Frontal cortex (tissue), 4 donors: ENCODE measurements around the gene SOWAHA. TPM values are rescaled to one million over a fixed set of nuclear protein-coding genes. Genes with fewer than 3 reads are reported as not detected.
"Not testable (repeated sequence)": the region's sequence is repeated elsewhere in the genome, so short reads cannot be mapped to it uniquely, and the experiment has no call there.

ENCODE experiments used
- DNase-seq, 2 donors: peaks; one replicate each; pipeline ENCODE4 v3.0.0; 2012; ENCODE audit warnings: low spot score in 2 of 2
- FAIRE-seq: peaks from 2 replicates; lab custom pipeline; 2012; peaks lifted over from hg19 to GRCh38; lab: Jason Lieb, UNC
- total RNA-seq: library from RNA; depleted of rRNA; stranded (reverse); fragments of >200 nt; gene quantifications from one replicate; pipeline ENCODE4 v1.2.3, GENCODE V29; 2014
- donor health status: control.
- donor health status: control.
- donor health status: control.

The SOWAHA gene
- total RNA-seq, 1 donor from 2014 or later, result 4.5 TPM

- DNase-seq (no peak), FAIRE-seq (no peak)
Observed at GRCh38 chr5:132776938-132777208, 36.2 kb upstream of the SOWAHA start.

DNA sequence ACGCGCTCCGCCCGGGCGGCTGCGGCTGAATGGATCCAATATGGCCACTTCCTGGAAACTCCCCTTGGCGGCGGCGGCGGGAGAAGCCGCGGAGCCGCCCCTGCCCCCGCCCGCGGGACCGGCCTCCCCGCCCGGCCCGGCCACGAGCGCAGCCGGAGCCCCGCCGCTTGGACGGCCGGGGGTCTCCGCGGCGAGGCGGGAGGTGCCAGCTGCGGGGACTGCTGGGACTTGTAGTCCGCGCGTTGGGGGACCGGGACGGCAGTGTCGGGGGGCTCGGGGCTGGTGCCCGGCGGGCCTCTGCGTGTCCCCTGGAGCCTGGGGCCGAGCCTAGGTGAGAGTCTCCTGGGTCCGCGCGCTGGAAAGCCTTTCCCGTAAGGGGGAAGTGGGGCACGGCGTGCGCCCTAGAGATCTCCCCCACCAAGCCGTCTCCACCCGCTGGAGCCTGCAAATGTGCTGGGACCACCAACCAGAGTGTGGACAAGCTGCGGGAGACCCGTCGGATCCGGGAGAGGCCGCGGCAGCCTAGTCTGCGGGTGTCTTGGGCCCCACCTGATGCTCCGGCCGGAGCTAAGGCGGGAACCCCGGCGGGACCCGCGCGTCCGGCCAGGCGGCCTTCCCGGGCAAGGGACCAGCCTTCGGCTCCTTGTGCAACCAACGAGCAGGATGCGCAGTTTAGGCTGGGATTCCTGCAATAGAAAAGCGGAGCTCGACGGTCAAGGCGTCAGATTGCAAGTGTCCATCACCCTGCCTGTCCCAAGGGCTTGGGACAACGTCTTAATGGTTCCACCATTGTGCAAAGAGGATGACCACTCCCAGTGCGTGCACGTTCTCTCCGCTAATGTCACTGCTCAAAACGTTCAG is 35.7 kb upstream of the SOWAHA start, which contains the start of gene SEPTIN8:
SEPTIN8 (minus strand) TSS at position 31 of the 861 bp plus-strand sequence. CDS start 102 bp downstream, outside the sequence.
- FAIRE-seq (no peak), DNase-seq (peak; percentile 75 to 86)

DNA sequence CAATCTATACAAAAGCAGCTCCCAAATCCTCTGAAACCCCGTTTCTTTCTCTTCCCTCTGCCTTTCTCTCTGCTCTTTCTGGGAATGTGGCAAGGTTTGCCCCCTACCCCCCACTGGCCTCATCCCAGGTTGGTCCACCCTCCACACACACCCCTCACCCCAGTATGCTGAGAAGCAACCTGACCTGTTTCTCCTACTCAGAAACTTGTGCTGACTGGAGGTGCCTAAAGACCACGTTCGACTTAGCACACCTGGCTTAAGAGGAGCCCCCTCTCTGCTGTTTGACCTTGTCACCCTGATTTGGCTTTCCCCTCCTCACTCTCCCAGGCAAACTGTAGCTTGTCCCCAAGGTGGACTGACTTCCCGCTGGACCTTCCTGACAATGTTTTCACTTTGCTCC is 35.0 kb upstream of the SOWAHA start:
- FAIRE-seq (no peak), DNase-seq (no peak)

- no peak for FAIRE-seq
Observed at GRCh38 chr5:132778856-132779255, 34.2 kb upstream of the SOWAHA start.

GRCh38 chr5:132779961-132780360 is 33.1 kb upstream of the SOWAHA start:
- FAIRE-seq, result peak; percentile 59
- no peak for DNase-seq

More at GRCh38 chr5:132778856-132779255, 34.2 kb upstream of the SOWAHA start:
- no peak for DNase-seq

DNA sequence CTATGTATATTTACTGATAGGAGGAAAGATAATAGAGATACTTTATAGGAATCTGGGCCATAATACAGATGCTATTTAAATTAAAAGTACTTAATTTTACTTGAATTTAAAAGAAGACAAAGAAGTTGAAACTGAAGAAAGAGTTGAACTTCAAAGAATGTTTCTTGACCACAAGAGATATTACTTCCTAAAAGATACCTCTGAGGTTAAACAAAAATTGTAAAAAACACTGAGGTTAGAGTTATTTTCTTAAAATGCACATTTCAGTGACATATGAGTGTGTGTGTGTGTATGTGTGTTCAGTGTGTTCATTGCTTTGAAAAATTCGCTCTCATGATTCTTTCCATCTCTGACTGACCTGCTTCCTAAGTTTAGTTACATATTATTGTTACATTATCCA is 32.5 kb upstream of the SOWAHA start:
- DNase-seq (no peak), FAIRE-seq (no peak)

DNA sequence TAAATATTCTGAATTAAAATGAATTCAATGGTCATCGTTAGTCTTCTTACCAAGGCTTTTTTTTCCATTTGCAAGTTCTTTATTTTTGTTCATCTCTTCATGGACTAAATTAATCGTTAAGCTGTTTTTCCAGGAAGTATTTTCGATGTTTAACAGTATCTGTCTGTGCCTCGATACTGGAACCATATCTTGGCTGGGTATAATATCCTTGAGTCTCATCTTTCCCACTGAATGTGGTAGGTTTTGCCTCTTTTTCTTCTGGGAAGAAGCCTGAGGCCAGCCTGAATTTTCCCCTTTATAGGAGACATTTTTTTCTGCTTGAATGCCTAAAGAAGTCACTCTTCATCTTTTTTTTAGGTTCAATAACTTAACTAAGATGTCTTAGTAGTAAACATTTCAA is 32.1 kb upstream of the SOWAHA start:
- no peak for DNase-seq
- FAIRE-seq, result no peak

GRCh38 chr5:132782101-132782500 is 31.0 kb upstream of the SOWAHA start:
- FAIRE-seq, result no peak
- DNase-seq, result no peak

GRCh38 chr5:132785365-132785764 is 27.7 kb upstream of the SOWAHA start:
- FAIRE-seq (no peak), DNase-seq (no peak)

GRCh38 chr5:132785864-132786263 is 27.2 kb upstream of the SOWAHA start:
- no peak for DNase-seq
- no peak for FAIRE-seq

GRCh38 chr5:132787076-132787475 is 26.0 kb upstream of the SOWAHA start:
- DNase-seq, result no peak
- FAIRE-seq, result no peak

- no peak for FAIRE-seq
- no peak for DNase-seq
Observed at GRCh38 chr5:132788508-132788907, 24.6 kb upstream of the SOWAHA start.

DNA sequence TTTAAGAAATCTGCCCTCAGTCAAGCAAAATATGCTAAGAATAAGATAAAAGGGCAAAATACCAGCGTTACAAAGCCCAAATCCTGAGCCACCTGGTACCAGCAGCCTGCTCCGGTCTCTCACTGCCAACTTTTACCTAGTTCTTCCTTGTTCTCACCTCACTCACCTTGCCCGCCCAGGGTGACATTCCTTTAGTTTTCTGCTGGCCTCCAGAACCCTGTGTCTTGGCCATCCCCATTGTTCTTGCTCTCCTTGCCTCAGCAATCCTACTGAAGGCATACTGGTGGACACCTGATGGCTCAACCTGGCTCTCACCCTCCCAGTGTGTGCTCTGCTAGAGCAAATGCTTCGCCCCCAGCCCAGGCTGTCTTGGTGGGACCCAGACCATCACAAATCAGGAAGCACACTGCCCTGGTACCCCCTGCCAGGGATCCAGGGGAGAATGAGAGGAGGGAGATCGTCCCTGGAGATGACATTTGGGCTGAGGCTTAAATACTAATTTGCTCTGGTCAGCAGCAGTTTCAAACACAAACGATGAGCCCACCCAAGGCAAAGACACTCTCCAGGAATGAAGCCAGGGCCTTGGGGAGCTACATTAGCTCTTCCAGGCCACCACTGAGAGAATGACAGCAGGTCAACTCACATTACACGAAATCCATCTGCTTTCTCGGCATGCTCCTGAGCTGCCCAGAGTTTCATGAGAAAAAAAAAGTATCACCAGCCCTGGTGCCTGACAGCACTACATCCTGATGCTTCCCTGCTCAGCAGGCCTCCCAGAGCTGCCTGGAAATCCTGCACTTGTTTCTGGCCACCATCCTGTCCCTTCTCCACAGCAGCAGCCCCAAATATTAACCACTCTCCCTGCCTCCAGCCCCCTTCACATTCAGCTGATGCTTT is 23.9 kb upstream of the SOWAHA start:
- no peak for DNase-seq
- FAIRE-seq, result no peak

DNA sequence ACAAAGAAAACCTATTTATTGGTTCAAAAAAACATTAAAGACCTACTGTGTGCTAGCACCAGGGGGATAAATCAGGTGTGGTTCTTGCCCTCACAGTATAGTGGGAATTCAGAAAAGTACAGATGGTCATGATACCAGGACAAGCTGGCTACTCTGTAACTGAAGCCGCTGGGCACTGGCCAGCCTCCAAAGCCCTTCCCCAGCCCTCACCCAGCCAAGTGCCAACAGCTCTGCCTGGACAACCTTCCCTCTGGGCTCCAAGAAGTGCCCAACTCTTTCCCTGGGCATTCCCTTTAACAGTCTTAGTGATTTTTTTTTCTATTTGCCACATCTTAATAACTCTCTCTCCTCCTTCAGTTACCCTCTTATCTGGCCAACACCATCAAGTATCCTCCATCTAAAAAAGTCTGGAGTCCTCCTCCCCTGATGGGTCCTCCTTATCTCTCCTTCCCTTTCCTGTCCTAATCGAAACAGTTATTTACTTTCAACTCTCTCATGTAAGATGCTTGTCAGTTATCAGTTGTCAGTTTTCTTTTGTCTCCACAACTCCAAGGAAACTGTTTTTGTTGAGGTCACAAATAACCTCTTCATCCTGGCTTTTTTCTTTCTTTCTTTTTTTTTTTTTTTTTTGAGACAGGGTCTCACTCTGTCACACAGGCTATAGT is 22.8 kb upstream of the SOWAHA start:
- DNase-seq (no peak), FAIRE-seq (no peak)

DNA sequence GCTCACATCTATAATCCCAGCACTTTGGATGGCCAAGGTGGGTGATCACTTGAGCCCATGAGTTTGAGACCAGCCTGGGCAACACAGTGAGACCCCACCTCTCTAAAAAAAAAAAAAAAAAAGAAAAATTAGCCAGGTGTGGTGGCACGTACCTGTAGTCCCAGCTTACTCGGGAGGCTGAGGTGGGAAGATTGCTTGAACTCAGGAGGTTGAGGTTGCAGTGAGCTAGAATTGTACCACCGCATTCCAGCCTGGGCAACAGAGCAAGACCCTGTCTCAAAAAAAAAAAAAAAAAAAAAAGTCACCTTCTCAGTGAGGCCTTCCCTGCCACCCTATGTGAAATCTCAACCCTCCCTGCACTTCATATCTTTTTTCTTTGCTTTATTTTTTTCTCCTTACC is 22.1 kb upstream of the SOWAHA start:
- DNase-seq, result no peak
- no peak for FAIRE-seq

- FAIRE-seq, result no peak
- no peak for DNase-seq
Observed at GRCh38 chr5:132797651-132798050, 15.5 kb upstream of the SOWAHA start.

GRCh38 chr5:132799392-132799791 is 13.7 kb upstream of the SOWAHA start:
- FAIRE-seq, result no peak

DNA sequence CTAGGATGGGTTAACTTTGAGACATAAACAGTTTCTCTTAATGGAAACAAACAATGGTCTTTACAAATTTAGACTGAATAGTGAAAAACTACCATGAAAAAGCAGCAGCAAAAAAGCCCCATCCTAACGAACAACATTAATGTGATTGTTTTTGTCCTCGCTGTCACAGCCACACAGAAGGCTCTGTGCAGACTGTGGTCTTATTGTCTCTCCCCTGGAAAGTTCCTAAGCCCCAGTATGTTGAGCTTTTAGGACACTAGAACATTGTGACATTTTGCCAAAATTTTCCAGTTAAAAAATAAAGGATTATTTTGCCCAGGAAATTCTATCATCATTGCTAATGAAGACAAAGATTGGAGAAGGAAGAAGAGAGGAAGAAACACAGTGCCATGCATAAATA is 12.6 kb upstream of the SOWAHA start:
- DNase-seq (no peak), FAIRE-seq (no peak)

More at GRCh38 chr5:132799392-132799791, 13.7 kb upstream of the SOWAHA start:
- no peak for DNase-seq

- FAIRE-seq (no peak), DNase-seq (no peak)
Observed at GRCh38 chr5:132802044-132802684, 10.9 kb upstream of the SOWAHA start.

GRCh38 chr5:132802685-132803066 is 10.4 kb upstream of the SOWAHA start:
- not testable (repeated sequence) for FAIRE-seq, DNase-seq
